Measurements from ENCODE around the gene ABCG2. TPM values are rescaled to one million over a fixed set of nuclear protein-coding genes. Genes with fewer than 3 reads are reported as not detected.
"Not testable (repeated sequence)": the region's sequence is repeated elsewhere in the genome, so short reads cannot be mapped to it uniquely, and the experiment has no call there.

Gene ABCG2
- total RNA-seq, 1 donor from 2014 or later, result 21.6 TPM

DNA sequence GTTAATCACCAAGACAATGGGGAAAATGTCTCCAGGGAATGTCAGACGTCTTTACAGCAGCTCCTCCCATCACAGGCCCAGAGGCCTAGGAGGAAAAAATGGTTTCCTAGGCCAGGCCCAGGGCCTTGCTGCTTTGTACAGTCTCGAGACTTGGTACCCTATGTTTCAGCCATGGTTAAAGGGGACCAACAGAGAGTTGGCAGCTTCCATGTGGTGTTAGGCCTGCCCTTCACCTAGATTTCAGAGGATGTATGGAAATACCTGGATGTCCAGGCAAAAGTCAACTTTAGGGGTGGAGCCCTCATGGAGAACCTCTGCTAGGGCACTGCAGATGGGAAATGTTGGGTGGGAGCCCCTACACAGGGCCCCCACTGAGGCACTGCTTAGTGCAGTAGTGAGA lies 38.5 kb downstream of the ABCG2 start:
- no peak for FAIRE-seq
- DNase-seq (ENCODE audit: low spot score in 2 of 2), result no peak

GRCh38 chr4:88115587-88115986 lies 42.9 kb downstream of the ABCG2 start:
- FAIRE-seq (no peak), DNase-seq (ENCODE audit: low spot score in 2 of 2) (no peak)

GRCh38 chr4:88112856-88113255 lies 45.6 kb downstream of the ABCG2 start:
- FAIRE-seq, result no peak

GRCh38 chr4:88110826-88111225 lies 47.6 kb downstream of the ABCG2 start:
- no peak for FAIRE-seq
- DNase-seq (ENCODE audit: low spot score in 2 of 2), result no peak

More at GRCh38 chr4:88112856-88113255, 45.6 kb downstream of the ABCG2 start:
- DNase-seq (ENCODE audit: low spot score in 2 of 2), result no peak

- FAIRE-seq, result no peak
Measured at GRCh38 chr4:88109123-88109881, 49.1 kb downstream of the ABCG2 start.

DNA sequence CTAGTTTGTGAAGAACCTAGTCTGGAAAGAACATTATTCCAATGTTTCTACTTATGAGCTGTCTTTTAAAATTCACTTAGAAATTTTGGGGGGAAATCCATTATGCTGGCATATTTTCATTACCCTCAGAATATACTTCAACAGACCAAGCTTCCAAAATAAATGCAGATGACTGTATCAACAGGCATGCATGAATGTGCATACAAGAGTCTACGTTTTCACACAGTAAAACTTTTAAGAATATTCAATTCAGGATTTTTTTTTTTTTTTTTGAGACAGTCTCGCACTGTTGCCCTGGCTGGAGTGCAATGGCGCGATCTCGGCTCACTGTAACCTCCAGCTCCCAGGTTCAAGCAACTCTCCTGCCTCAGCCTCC lies 49.7 kb downstream of the ABCG2 start:
- FAIRE-seq (no peak), DNase-seq (ENCODE audit: low spot score in 2 of 2) (no peak)

More at GRCh38 chr4:88109123-88109881, 49.1 kb downstream of the ABCG2 start:
- DNase-seq (ENCODE audit: low spot score in 2 of 2), result no peak

- not testable (repeated sequence) for FAIRE-seq
Measured at GRCh38 chr4:88108108-88108465, 50.4 kb downstream of the ABCG2 start.

GRCh38 chr4:88107406-88108107 lies 50.9 kb downstream of the ABCG2 start:
- no peak for FAIRE-seq
- DNase-seq (ENCODE audit: low spot score in 2 of 2), result no peak

More at GRCh38 chr4:88108108-88108465, 50.4 kb downstream of the ABCG2 start:
- not testable (repeated sequence) for DNase-seq (ENCODE audit: low spot score in 2 of 2)

- DNase-seq (ENCODE audit: low spot score in 2 of 2) (no peak), FAIRE-seq (no peak)
Measured at GRCh38 chr4:88106205-88106604, 52.2 kb downstream of the ABCG2 start.

GRCh38 chr4:88104902-88105610 lies 53.4 kb downstream of the ABCG2 start:
- FAIRE-seq (no peak), DNase-seq (ENCODE audit: low spot score in 2 of 2) (no peak)

DNA sequence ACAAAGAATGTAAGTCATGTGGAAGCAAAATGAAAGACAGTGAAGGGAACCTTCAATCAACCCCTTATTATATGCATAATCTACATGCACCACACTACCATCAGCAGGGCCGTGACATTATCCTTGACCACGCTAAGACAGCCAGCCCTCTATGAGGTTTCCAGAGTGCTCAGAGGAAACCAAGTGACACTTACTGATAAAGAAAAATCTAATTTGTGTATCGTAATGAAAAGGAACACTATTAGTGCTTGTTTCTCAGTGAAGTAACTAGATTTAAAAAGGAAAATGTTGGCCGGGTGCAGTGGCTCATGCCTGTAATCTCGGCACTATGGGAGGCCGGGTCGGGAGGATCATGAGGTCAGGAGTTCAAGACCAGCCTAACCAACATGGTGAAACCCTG lies 56.4 kb downstream of the ABCG2 start:
- FAIRE-seq, result no peak
- DNase-seq (ENCODE audit: low spot score in 2 of 2), result no peak

DNA sequence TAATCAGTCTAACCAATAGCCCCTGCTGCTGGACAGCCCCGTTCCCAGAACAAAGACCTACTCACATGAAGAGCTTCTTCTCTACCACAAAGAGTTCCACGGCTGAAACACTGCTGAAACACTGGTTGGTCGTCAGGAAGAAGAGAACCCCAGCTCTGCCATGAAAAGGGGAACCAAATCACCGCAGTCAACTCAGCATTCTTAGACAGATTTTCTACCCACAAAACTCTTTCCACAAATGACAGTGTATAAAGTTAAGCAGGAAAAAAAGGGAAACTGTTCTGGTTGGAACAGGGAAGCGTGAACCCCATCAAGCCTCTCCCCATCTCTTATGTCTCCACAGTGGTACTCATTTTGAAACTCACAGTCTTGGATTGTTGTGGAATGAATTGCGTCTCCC lies 57.3 kb downstream of the ABCG2 start:
- FAIRE-seq, result no peak

GRCh38 chr4:88098993-88099752 lies 59.3 kb downstream of the ABCG2 start:
- no peak for FAIRE-seq
- no peak for DNase-seq (ENCODE audit: low spot score in 2 of 2)

More for the DNA sequence above, 57.3 kb downstream of the ABCG2 start:
- no peak for DNase-seq (ENCODE audit: low spot score in 2 of 2)

- FAIRE-seq (no peak), DNase-seq (ENCODE audit: low spot score in 2 of 2) (no peak)
Measured at GRCh38 chr4:88097781-88098180, 60.7 kb downstream of the ABCG2 start.

DNA sequence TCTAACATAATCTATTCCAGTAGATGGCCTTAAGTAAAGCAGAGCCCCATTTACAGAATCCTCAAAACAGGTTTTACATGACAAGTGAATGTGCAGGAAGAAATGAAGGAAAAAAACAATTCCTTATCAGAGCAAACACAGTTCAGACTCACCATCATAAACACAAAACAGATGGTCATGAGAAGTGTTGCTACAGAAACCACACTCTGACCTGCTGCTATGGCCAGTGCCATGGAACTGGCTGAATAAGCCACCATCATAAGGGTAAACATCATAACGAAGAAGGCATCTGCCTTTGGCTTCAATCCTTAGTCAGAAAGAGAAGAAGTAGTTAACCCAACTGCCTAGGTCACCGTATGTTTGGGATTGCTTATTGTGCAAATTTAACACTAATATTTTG lies 61.1 kb downstream of the ABCG2 start:
- DNase-seq (ENCODE audit: low spot score in 2 of 2) (no peak), FAIRE-seq (no peak)

DNA sequence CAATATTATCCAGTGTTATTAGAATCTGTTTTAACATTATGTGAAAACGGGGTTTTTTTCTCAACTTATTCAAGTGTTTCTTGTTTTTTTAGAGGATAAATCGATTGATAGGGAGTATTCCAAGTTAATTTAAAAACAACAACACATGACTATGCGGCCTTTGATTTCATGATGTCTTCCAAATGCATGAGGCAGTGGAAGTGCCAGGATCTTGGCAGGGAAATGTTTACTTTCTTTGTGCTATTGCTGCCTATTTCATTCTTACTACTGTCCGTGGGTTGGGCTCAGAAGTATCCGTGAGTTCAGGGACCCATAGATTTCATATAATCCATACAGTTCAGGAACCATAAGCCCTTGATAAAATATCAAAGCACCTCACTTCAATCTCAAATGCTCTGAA lies 64.6 kb downstream of the ABCG2 start:
- no peak for DNase-seq (ENCODE audit: low spot score in 2 of 2)
- FAIRE-seq, result no peak

DNA sequence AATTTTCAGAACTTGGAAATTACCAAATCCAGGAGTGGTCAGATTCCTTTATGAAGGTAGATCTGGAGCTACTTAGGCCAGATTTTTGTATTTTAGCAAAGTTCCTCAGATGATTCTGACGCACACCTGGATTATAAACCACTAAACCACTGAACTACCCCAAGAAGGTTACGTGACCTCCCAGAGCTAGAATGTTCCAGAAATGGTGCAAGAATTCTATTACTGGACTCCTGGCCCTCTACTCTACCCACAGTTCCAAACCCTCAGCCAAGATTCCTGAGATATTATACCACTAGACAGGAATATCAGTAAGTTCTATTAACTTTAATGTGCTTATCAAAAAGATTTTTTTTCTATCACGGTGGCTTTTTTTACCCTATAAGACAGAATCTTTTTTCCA lies 67.1 kb downstream of the ABCG2 start:
- no peak for DNase-seq (ENCODE audit: low spot score in 2 of 2)
- no peak for FAIRE-seq

DNA sequence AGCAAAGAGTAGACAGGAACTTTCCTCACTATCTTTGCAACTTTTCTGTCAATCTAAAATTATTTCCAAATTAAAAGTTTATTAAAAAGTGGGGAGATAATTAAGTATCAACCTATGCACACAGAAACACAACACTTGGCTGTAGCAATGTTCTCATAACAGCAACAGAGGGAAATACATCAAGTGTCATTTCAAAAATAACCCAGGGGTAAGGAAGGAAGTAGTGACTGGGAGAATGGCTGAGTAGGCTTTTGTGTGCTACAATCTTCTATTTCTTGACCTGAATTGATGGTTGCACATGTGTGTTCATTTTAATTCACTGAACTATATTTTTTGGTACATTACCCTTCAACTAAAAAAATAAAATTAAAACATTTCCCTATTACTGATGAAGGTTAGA lies 67.5 kb downstream of the ABCG2 start:
- no peak for DNase-seq (ENCODE audit: low spot score in 2 of 2)
- FAIRE-seq, result no peak

DNA sequence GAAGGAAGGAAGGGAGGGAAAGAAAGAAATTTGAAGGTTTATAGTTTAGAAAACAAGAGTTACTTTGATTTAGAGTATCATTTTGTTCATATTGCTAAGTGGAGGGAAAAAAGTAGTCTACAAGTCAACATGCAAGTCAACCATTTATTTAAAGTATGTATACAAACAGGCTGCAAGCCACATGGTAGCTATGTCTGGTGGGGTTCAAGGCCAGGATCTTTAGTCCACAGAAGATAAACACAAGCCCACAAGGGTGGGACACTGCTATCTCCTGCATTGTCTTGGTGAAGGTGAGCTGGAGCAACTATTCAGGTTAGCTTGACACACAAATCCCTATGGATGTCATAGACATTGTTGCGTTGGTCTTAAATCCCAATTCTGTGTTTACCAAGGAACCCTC lies 71.4 kb downstream of the ABCG2 start:
- no peak for FAIRE-seq
- DNase-seq (ENCODE audit: low spot score in 2 of 2), result no peak

DNA sequence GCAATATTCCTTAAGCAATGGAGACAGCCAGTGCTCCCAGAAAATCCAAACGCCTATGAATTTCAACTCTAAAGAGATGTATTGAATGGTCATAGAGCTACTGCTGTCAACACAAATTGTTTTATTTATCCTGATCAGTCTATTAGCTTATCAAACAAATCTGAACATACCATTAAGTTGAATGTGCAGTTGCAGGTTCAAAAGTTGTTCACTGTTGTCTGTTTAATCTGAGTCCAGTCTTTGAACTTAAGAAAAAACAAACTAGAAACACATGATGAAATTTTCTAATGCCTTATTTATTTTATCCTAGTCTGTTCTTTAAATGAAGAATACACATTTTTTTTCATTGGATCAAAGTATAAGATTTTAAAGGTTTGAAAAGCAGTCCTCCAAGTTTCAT lies 77.8 kb downstream of the ABCG2 start:
- FAIRE-seq (no peak), DNase-seq (ENCODE audit: low spot score in 2 of 2) (no peak)

GRCh38 chr4:88078579-88078978 lies 79.9 kb downstream of the ABCG2 start:
- DNase-seq (ENCODE audit: low spot score in 2 of 2) (no peak), FAIRE-seq (no peak)

Data from frontal cortex (tissue), 4 donors.